Activated T-cell treated with anti-CD3 and anti-CD28 coated beads for 48 hours (primary cell): ENCODE results near the gene CNIH2.
"Not testable (repeated sequence)": the region's sequence is repeated elsewhere in the genome, so short reads cannot be mapped to it uniquely, and the experiment has no call there.

Experiments used
- DNase-seq: peaks from one replicate; pipeline ENCODE4 v3.0.0-alpha.2; 2020; ENCODE audit warnings: low read depth

The CNIH2 gene

DNA sequence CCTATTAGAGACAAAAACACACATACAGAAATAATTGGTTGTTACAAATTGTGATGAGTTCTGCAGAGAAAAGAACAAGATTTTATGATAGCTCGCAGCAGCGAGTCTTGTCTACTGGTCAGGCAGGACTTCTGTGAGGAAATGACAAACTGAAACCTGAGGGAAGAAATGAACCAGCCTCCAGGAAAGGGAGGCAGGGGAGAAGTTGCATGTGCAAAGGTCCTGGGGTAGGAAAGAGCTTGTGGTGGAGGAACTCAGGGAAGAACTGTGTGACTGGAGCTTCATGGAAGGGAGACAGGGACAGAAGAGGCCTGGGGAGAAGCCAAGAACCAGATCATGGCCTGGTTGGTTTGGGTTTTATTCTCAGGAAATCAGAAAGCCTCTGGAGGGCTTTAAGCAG, 18.8 kb upstream of the CNIH2 start:
- no peak for DNase-seq

DNA sequence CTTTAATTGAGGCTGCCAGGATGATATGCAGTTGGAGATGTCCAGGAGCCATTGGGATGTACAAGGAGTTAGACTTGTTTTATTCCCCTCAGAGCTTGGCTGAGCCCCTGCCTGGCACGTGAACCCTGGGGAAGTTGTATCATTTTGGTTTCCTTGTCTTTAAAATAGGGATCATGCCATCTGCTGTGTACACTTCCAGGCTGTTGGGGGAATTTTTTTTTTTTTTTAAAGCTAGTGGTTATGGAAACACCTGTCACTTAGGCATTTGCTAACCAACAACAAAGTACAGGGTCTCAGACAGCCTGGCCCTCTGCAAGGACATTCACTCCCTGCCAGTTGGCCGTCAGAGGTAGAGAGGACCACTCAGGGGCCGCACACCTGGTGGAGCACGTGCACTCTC, 18.0 kb upstream of the CNIH2 start:
- no peak for DNase-seq

DNA sequence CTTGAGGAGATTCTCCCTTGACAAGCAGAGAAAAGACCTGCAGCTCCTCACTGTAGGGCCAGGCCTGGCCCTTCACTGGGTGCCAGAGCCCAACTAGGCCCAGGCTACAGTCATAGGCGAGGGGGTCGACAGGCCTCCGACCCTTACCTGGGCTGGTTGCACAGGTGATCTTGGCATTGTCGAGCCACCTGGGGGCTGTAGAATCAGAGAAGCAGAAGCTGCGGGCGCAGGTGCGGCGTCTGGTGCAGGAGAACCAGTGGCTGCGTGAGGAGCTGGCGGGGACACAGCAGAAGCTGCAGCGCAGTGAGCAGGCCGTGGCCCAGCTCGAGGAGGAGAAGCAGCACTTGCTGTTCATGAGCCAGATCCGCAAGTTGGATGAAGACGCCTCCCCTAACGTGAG, 16.4 kb upstream of the CNIH2 start:
- DNase-seq, result no peak

DNA sequence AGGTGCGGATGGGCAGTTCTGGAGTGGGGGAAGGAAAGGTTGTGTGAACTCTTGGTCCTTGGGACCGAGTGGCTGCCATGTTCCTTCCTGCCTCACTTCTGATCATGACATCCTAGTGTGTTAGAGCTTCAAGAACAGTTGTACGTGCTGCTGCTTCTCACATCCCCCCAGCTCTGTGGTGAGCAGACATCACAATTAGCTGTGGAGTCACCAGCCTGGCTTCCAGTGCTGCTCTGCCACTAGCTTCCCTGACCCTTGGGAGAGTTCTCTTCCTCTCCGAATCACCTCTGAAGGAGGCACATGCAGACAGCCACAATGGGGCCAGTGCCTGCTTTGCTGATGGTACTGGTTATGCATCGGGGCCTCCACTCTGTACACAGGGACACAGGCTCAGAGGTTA, 15.8 kb upstream of the CNIH2 start:
- no peak for DNase-seq

DNA sequence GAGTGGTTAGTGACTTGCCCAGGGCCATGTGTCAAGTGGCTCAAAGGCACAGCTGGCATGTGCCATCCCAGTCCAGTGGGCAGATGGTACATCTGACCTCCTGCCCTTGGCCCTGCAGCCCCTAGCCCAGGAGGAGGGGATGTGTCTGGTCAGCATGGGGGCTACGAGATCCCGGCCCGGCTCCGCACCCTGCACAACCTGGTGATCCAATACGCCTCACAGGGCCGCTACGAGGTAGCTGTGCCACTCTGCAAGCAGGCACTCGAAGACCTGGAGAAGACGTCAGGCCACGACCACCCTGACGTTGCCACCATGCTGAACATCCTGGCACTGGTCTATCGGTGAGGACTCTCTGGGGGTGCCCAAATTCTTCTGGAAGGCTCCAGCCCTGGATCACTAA, 15.3 kb upstream of the CNIH2 start:
- no peak for DNase-seq

DNA sequence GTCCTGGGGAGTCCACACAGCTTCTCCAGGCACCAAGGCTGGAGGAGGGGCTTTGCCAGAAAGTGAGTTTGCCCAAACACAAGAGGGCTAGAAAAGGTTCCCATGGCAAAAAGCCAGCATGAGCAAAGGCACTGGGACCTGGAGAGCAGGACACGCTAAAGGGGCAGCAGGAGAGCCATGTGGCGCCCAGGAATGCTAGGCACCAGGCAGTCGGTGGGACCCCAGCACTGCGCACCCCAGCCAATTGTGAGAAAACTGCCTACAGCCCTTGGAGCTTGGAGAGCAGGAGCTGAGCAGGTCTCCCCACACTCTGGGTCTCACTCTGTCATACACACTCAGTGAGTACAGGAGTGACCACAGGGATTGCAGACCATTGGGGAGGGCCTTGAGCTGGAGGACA, 14.7 kb upstream of the CNIH2 start:
- DNase-seq, result no peak

DNA sequence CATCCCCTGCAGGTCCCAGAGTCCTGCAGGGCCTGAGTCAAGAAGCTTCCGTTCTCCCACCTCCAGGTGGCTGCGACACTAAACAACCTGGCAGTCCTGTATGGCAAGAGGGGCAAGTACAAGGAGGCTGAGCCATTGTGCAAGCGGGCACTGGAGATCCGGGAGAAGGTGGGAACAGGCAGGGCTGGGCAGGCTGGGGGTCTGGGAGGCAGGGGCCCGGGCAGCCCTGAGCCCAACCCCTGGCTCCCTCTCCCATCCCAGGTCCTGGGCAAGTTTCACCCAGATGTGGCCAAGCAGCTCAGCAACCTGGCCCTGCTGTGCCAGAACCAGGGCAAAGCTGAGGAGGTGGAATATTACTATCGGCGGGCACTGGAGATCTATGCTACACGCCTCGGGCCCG, 14.2 kb upstream of the CNIH2 start:
- DNase-seq, result no peak

DNA sequence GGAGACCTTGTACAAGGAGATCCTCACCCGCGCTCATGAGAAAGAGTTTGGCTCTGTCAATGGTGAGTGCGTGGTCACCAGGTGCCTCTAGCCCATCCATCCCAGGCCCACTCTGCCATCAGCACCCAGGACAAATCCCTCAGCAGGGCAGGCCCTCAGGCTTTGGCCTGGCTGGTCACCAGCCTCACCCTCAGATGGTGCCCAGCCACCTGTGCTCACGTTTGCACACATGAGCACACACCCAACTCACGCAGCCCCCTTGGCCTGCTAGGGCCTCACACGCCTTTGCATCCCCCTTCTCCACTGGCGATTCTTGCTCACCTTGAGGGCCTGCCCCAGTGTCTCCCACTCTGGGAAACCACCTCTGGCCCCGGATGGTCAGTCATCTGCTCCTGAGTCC, 13.6 kb upstream of the CNIH2 start:
- no peak for DNase-seq

DNA sequence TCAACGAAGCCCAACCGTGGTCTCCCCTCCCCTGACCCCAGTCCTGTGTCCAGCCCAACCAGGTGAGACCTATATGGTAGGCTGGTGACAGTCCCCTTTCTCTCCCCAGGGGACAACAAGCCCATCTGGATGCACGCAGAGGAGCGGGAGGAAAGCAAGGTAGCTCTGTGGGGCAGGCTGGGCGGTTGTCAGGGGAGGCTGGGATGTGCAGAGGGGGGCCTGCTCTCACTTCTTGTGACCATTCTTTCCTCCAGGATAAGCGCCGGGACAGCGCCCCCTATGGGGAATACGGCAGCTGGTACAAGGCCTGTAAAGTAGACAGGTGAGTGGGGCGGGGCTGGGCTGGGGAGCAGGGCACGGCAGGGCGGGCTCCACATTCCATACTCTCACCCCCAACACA, 13.1 kb upstream of the CNIH2 start:
- peak; percentile 44 for DNase-seq

DNA sequence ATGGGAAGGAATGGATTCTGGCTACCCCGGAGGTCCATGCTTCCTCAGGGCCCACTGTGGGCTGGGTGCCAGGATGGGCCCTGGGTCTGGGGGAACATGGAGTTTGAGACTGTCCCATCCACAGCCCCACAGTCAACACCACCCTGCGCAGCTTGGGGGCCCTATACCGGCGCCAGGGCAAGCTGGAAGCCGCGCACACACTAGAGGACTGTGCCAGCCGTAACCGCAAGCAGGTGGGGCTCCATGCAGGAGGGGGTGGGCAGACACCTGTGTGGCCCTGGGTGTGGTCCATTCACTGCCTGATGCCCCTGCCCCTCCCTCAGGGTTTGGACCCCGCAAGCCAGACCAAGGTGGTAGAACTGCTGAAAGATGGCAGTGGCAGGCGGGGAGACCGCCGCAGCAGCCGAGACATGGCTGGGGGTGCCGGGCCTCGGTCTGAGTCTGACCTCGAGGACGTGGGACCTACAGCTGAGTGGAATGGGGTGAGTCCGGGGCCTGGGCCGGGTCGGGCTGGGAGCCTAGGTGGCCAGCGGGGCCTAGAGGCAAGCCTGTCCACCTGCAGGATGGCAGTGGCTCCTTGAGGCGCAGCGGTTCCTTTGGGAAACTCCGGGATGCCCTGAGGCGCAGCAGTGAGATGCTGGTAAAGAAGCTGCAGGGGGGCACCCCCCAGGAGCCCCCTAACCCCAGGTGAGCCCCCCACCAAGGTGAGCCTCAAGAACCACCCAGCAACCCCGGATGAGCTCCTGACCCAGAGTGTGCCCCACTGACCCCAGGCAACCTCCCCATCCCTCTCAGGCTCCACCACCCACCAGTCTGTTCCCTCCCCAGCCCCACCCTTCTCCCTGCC, 12.2 kb upstream of the CNIH2 start:
- DNase-seq, result no peak

DNA sequence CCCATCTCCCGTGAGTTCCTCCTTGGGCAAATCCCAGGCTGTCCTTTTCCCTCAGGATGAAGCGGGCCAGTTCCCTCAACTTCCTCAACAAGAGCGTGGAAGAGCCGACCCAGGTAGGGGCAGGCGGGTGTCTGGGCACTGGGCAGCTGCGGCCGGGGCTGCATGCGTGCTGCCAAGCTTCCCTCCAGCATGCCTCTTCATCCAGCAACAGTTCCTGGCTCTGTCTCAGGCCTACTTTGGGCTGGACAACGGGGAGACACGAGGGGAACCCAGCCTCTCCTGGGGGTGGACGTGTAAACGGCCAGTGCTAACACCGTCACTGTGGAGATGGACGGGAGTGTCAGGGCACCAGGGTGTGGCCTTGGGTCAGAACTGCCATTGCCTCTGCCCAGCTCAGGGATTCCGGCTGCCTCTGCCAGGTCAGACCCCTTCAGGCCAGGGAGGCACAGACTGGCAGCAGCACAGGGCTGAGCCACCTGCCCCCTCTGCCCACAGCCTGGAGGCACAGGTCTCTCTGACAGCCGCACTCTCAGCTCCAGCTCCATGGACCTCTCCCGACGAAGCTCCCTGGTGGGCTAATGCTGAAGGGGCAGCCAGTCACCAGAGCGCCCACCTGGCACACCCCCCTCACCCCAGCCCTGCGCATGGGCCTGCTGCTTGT, 11.5 kb upstream of the CNIH2 start:
- no peak for DNase-seq

DNA sequence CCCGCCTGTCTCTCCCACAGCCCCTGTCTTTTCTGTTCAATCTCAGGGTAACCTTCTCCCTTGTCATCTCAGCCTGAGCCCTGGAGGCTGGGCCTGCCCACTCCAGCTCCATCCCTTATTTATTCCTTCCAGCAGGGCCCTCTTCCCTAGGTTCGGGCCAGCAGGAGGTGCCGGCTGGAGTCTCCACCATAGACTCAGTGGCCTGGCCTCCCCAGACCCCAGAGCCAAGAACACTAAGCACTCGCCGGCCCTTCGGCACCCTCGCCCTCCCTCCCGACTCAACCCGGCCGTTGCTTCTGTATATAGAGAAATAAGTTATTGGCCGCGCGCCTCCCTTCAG, 11.0 kb upstream of the CNIH2 start:
- no peak for DNase-seq

DNA sequence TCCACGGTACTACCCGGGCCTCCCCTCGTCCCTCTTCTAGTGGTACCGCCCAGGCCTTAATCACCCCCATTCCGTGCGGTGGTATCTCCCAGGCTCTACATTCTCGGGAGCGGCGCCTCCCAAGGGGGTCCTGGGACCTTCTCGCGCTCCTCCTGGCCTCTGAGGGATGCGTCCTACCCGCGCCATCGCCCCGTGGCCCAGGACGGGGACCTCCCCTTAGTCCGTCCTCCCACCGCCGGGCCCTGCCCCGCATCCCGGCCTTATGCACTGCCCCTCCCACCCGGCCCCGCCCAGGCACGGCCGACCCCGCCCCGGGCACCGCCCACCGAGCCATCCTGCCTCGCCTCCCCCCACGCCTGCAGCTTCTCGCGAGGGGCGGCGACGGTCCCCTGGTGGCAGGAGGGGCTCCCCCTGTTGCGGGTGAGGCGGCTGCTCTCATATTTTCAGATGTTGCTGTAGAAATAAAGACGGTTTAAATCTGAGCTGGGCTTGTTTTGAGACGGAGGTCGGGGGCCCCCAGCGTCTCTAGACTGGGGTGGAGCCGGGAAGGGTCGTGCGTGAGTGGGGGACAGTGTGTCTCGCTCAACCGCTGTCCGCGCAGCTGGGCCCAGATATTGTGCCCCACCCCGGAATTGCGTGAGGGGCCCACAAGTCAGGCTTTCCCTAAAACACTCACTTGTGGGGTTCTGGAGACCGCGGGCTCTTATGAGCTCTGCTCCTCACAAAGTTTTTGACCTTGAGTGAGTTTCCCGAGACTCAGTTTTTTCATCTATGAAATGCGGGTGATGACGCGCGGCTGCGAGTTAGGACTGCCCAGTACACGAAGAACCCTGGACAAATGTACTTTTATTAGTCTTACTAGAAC, 10.4 kb upstream of the CNIH2 start:
- DNase-seq, result peak; percentile 86

DNA sequence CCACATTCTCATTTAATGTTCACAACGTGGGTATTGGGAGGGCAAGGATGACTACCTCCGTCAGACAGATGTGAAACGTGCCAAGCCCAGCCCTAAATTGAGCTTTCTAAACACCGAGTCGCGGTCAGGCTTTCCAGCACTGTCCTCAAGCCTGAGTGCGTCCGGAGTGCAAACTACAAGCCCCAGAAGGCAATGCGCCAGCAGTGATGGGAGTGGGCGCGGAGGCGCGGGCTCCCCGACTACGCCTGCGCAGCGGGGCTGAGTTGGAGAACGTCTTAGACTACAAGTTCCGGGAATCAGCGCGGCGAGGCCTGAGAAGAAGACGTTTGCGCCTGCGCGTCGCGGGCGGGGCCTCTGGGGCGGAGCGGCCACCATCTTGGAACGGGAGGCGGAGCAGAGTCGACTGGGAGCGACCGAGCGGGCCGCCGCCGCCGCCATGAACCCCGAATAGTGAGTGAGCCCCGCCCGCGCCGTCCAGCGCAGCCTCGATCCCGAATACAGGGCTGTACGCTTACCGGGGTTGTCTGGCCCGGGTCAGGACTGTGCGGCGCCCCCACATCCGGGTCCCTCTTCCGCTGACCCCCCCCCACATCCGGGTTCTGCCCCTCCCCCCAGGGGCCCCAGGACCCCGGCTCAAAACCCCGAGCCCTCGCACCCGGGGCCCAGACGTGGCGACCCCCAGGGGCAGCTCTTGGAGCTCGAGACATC, 9.6 kb upstream of the CNIH2 start, which contains the start of gene RAB1B:
Gene RAB1B (plus strand): TSS at position 396 of the 708 bp plus-strand sequence. CDS start 41 bp downstream, at position 437.
- peak; percentile 100 for DNase-seq

DNA sequence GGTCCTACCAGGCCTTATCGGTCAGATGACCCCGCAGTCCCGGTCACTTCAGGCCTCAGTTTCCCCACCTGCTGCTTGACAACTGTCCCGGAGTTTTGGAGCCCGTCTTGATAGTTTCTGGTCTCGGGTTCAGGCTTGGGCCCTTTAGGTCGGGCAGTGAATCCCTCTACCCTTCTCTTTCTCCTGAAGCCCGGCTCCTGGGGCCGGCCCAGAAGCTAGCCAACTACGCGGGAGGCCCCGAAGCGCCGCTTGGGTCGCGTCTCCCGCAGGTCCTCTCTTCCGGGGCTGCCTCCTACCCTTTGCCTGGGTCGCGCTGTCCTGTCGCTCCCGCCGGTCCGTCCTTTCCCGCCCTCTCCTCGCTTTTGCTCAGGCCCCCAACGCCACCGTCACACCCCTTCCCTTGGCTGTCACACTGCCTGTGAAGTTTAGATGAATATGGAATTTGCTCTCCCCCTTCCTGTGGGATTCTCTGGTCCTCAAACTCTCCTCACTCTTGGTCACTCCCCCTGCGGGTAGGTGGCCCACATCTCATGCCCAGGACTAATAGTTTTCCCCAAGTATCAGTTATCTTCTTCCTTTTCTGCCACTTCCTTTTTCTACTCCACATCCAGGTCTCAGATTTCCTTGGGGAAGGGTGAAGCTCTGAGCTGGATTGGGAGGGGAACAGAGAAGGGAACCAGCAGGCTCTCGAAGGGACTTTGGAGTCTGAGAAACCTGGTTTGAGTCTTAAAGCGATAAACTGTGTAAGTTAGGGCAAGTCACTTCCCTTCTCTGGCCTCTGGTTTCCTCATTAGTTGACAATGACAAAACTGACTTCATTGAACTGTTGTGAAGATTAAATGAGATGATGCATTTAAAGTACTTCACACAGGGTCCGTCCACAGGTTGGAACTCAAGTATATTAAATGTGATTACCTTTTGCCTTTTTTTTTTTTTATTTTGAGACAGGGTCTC, 8.7 kb upstream of the CNIH2 start:
- no peak for DNase-seq

DNA sequence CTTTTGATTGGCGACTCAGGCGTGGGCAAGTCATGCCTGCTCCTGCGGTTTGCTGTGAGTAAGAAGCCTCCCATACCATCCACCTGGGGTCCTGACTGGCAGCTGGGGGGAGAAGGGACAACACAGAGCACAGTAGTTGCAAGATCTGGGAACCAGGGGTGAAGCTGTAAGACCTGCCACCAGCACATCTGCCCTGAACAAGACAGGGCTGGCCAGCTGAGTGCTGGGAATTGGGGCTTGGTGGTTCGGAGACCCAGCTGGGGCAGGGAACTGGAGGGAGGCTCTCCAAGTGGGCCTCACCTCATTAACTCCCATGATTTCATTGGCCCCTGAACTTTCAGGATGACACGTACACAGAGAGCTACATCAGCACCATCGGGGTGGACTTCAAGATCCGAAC, 6.2 kb upstream of the CNIH2 start:
- DNase-seq, result no peak

DNA sequence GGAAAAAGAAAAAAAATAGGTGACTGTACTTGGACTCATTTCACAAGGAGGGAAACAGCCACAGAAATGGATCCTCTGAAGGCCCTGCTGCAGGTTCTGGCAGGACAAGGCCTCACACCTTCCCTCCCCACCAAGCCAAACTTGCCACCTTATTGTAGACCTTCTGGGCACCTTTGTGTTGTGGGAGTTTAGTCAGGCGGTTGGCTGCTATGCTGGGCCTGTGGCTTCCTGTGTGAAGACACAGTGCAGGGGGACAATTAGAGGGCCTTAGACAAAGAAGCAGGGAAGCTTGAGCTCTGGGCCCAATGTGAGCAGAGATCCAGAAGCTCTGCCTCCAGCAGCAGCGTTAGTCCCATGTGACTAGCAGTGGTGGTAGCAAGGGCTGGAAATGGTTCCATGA, 5.4 kb upstream of the CNIH2 start:
- DNase-seq, result no peak

DNA sequence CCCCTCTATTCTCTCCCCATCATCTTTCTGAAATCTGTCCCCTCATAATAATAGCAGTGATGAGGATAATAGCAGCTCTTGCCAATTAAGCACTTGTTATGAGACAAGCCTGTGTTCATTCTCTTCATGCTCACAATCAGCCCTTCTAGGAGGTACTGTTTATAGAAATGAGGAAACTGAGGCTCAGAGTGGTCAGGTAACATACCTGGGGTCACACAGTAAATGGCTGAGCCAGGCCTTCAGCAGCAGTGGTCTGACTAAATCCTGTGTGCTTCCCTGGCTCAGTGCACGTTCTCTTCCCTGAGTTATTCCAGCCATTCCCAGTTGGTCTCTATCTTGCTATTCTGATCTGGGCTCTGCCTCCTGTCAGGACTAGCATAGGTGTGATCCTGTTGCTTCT, 3.8 kb upstream of the CNIH2 start:
- DNase-seq, result no peak

DNA sequence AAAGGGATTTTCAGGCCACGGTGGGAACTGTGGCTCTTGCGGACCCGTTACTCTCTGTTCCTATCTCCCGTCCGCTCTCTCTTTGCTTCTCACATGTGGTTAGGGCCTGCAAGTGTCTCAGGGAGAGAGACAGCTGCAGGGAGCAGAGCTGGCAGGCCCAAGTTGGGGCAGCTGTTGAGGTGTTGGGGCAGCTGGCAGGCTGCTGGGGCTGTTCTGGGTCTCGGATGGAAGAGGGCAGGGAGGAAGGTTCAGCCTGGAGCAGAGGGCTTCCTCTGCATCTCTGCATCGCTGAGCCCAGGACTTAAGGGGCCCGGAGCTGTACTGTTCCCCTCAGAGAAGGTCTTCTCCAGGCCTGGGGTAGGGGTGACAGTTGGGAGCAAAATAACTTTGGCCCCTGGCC, 2.6 kb upstream of the CNIH2 start:
- no peak for DNase-seq

DNA sequence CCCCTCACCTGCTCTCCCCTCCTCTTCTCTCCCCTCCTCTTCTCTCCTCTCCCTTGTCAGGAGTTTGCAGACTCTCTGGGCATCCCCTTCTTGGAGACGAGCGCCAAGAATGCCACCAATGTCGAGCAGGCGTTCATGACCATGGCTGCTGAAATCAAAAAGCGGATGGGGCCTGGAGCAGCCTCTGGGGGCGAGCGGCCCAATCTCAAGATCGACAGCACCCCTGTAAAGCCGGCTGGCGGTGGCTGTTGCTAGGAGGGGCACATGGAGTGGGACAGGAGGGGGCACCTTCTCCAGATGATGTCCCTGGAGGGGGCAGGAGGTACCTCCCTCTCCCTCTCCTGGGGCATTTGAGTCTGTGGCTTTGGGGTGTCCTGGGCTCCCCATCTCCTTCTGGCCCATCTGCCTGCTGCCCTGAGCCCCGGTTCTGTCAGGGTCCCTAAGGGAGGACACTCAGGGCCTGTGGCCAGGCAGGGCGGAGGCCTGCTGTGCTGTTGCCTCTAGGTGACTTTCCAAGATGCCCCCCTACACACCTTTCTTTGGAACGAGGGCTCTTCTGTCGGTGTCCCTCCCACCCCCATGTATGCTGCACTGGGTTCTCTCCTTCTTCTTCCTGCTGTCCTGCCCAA, 1.9 kb upstream of the CNIH2 start:
- DNase-seq, result no peak

DNA sequence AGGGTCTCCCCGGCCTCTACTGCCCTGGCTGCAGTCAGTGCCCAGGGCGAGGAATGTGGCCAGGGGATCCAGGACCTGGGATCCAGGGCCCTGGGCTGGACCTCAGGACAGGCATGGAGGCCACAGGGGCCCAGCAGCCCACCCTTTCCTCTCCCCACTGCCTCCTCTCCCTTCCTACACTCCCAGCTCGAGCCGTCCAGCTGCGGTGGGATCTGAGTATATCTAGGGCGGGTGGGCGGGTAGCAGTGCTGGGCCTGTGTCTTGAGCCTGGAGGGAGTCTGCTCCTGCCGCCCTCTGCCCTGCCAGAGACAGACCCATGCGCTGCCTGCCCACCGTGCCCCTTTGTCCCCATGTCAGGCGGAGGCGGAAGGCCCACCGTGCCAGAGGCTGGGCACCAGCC, 1.4 kb upstream of the CNIH2 start:
- not testable (repeated sequence) for DNase-seq
